ENCODE data around the gene NOSIP.

The NOSIP gene

DNA sequence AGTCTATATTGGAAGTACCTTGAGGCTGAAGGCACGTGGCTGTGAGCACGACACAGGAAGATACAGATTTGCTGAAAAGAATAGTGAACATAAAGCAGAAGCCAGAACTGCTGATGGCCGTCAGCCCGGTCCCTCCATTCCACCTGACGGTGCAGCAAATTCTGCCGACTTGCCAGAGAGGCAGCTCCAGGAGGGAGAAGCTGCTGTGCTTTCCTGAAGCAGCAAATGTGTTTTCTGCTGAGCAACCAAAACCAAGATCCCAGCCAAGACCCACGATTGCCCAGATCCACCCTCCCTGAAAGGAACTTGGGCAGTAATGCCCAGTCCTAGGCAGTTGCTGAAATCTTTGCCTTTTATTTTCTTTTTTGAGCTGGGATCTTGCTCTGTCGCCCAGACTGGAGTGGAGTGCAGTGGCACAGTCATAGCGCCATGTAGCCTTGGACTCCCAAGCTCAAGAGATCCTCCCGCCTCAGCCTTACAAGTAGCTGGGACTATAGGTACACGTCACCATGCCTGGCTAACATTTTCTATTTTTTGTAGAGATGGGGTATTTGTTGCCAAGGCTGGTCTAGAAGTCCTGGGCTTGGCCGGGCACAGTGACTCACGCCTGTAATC, 59.5 kb downstream of the NOSIP start:
- Histone ChIP-seq H3K27ac (ENCODE audit: low read depth, low read length) (peak overlapping the region; percentile 35), H3K4me3 (ENCODE audit: low read depth in 1 of 5, low read length in 5 of 5) (no peak overlapping the region), H3K27me3 (ENCODE audit: control insufficient read depth in 5 of 5, insufficient read depth in 4 of 5, low read length in 5 of 5) (no peaks in the 10 kb centered on the region), H3K9me3 (ENCODE audit: control insufficient read depth in 5 of 5, low read length in 5 of 5) (no peaks in the 10 kb centered on the region), H3K36me3 (ENCODE audit: control insufficient read depth in 5 of 5, insufficient read depth in 5 of 5, low read length in 5 of 5) (peaks cover 0 to 30% (median 27%) of the 10 kb centered on the region in 5 donors), H3K9ac (ENCODE audit: low read length in 5 of 5) (no peak overlapping the region), H3K4me1 (ENCODE audit: control insufficient read depth in 5 of 5, insufficient read depth in 5 of 5, low read length in 5 of 5) (peaks cover 6 to 31% (median 20%) of the 10 kb centered on the region in 5 donors)

DNA sequence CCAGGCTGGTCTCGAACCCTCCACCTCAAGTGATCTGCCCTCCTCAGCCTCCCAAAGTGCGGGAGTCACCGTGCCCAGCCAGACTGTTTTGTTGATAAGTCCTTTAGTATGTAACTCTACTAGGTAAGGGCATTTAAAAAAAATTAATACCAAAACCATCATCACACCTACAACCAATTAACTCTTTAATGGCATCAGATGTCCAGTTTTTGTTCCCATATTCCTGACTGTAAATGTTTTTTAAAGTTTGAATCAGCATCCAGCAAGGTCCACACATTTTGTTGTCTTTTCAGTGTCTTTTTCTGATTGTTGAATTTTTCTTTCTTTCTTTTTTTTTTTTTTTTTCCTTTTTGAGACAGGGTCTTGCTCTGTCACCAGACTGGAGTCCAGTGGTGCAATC, 62.3 kb downstream of the NOSIP start:
- Histone ChIP-seq H3K9me3 (ENCODE audit: control insufficient read depth in 5 of 5, low read length in 5 of 5) (no peaks in the 10 kb centered on the region), H3K36me3 (ENCODE audit: control insufficient read depth in 5 of 5, insufficient read depth in 5 of 5, low read length in 5 of 5) (peaks cover 0 to 17% (median 12%) of the 10 kb centered on the region in 5 donors), H3K4me3 (ENCODE audit: low read depth in 1 of 5, low read length in 5 of 5) (no peak overlapping the region), H3K9ac (ENCODE audit: low read length in 5 of 5) (no peak overlapping the region), H3K27ac (ENCODE audit: low read depth, low read length) (peak overlapping the region; percentile 50), H3K27me3 (ENCODE audit: control insufficient read depth in 5 of 5, insufficient read depth in 4 of 5, low read length in 5 of 5) (no peaks in the 10 kb centered on the region), H3K4me1 (ENCODE audit: control insufficient read depth in 5 of 5, insufficient read depth in 5 of 5, low read length in 5 of 5) (peaks cover 6 to 54% (median 46%) of the 10 kb centered on the region in 5 donors)

DNA sequence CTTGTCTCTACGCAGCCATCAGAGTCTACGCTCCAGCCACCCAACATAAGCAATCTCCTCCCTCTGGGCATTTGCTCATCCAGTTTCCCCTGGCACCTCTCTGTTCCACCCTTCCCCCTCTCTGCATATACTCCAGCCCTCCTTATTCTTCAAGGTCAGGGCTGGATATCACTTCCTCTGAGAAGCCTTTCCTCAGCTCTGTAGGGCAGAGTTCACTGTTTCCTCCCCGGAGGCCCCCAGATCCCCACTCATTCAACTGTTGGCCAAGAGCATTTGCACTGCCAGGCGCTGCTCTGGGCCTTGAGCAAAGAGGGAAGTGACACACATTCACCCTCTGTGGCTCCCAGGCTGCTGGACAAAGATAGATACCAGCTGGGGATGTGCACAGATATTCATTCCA, 64.6 kb downstream of the NOSIP start:
- peak overlapping the region in 4 of 5 donors; percentile 7 to 79 (median 48) for H3K4me3 ChIP-seq (ENCODE audit: low read depth in 1 of 5, low read length in 5 of 5)
- no peaks in the 10 kb centered on the region for H3K27me3 ChIP-seq (ENCODE audit: control insufficient read depth in 5 of 5, insufficient read depth in 4 of 5, low read length in 5 of 5)
- H3K36me3 ChIP-seq (ENCODE audit: control insufficient read depth in 5 of 5, insufficient read depth in 5 of 5, low read length in 5 of 5): peaks cover 0 to 8% (median 4%) of the 10 kb centered on the region in 5 donors
- peak overlapping the region in 2 of 5 donors; percentile 3 to 30 for H3K9ac ChIP-seq (ENCODE audit: low read length in 5 of 5)
- no peaks in the 10 kb centered on the region for H3K9me3 ChIP-seq (ENCODE audit: control insufficient read depth in 5 of 5, low read length in 5 of 5)
- peaks cover 5 to 70% (median 62%) of the 10 kb centered on the region in 5 donors for H3K4me1 ChIP-seq (ENCODE audit: control insufficient read depth in 5 of 5, insufficient read depth in 5 of 5, low read length in 5 of 5)
- peak overlapping the region; percentile 63 for H3K27ac ChIP-seq (ENCODE audit: low read depth, low read length)

DNA sequence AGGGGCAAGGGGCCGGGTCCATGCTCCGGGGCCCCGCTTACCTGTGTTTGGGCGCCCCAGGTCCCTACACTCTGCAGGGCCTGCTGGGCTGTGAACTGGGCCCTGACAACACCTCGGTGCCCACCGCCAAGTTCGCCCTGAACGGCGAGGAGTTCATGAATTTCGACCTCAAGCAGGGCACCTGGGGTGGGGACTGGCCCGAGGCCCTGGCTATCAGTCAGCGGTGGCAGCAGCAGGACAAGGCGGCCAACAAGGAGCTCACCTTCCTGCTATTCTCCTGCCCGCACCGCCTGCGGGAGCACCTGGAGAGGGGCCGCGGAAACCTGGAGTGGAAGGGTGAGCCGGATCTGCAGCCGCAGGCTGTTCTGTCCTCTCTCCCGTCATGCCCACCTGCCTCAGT, 66.2 kb downstream of the NOSIP start:
- Histone ChIP-seq H3K4me3 (ENCODE audit: low read depth in 1 of 5, low read length in 5 of 5) (peak overlapping the region in 4 of 5 donors; percentile 62 to 79 (median 70)), H3K9me3 (ENCODE audit: control insufficient read depth in 5 of 5, low read length in 5 of 5) (no peaks in the 10 kb centered on the region), H3K27me3 (ENCODE audit: control insufficient read depth in 5 of 5, insufficient read depth in 4 of 5, low read length in 5 of 5) (no peaks in the 10 kb centered on the region), H3K36me3 (ENCODE audit: control insufficient read depth in 5 of 5, insufficient read depth in 5 of 5, low read length in 5 of 5) (peaks cover 0 to 3% (median 0%) of the 10 kb centered on the region in 5 donors), H3K9ac (ENCODE audit: low read length in 5 of 5) (peak overlapping the region in 4 of 5 donors; percentile 16 to 75 (median 62)), H3K4me1 (ENCODE audit: control insufficient read depth in 5 of 5, insufficient read depth in 5 of 5, low read length in 5 of 5) (peaks cover 2 to 61% (median 58%) of the 10 kb centered on the region in 5 donors), H3K27ac (ENCODE audit: low read depth, low read length) (peak overlapping the region; percentile 90)

DNA sequence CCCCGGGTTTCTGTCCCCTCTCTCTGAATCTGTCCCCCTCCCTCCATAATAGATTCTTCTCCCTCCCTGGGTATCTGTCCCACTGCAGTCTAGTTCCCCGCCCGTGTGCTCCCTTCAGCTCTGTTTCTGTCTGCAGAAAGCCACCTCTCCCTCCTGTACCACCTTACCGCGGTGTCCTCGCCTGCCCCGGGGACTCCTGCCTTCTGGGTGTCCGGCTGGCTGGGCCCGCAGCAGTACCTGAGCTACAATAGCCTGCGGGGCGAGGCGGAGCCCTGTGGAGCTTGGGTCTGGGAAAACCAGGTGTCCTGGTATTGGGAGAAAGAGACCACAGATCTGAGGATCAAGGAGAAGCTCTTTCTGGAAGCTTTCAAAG, 66.6 kb downstream of the NOSIP start:
- Histone ChIP-seq H3K27me3 (ENCODE audit: control insufficient read depth in 5 of 5, insufficient read depth in 4 of 5, low read length in 5 of 5) (no peaks in the 10 kb centered on the region), H3K9me3 (ENCODE audit: control insufficient read depth in 5 of 5, low read length in 5 of 5) (no peaks in the 10 kb centered on the region), H3K4me1 (ENCODE audit: control insufficient read depth in 5 of 5, insufficient read depth in 5 of 5, low read length in 5 of 5) (peaks cover 2 to 63% (median 58%) of the 10 kb centered on the region in 5 donors), H3K36me3 (ENCODE audit: control insufficient read depth in 5 of 5, insufficient read depth in 5 of 5, low read length in 5 of 5) (peaks cover 0 to 3% (median 0%) of the 10 kb centered on the region in 5 donors), H3K27ac (ENCODE audit: low read depth, low read length) (peak overlapping the region; percentile 90), H3K4me3 (ENCODE audit: low read depth in 1 of 5, low read length in 5 of 5) (peak overlapping the region; percentile 53 to 79 (median 69)), H3K9ac (ENCODE audit: low read length in 5 of 5) (peak overlapping the region in 4 of 5 donors; percentile 16 to 82 (median 72))

DNA sequence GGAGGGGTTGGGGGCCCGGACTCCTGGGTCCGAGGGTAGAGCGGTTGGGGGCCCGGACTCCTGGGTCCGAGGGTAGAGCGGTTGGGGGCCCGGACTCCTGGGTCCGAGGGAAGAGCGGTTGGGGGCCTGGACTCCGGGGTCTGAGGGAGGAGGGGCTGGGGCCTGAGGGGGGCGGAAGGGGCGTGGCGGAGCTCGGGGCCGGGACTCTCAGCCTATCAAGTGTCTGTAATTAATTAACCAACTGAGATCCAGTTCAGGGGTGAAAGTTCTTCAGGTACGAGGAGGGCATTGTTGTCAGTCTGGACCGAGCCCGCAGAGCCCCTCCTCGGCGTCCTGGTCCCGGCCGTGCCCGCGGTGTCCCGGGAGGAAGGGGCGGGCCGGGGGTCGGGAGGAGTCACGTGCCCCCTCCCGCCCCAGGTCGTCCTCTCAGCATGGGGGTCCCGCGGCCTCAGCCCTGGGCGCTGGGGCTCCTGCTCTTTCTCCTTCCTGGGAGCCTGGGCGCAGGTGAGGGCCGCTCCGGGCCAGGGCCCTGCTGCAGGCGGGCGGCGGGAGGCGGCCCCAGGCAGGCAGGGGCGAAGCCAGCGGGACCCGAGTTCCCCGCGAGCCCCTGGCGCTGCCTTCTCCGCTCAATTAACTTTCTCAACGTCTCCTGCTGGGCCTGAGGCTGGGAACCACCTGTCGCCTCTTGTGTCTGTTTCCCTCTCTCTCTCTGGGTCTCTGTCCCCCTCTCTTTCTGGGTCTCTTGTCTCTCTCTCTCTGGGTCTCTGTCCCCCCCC, 67.2 kb downstream of the NOSIP start:
- Histone ChIP-seq H3K27me3 (ENCODE audit: control insufficient read depth in 5 of 5, insufficient read depth in 4 of 5, low read length in 5 of 5) (no peaks in the 10 kb centered on the region), H3K36me3 (ENCODE audit: control insufficient read depth in 5 of 5, insufficient read depth in 5 of 5, low read length in 5 of 5) (peaks cover 0 to 3% (median 0%) of the 10 kb centered on the region in 5 donors), H3K4me1 (ENCODE audit: control insufficient read depth in 5 of 5, insufficient read depth in 5 of 5, low read length in 5 of 5) (peaks cover 2 to 63% (median 58%) of the 10 kb centered on the region in 5 donors), H3K27ac (ENCODE audit: low read depth, low read length) (peak overlapping the region; percentile 90), H3K4me3 (ENCODE audit: low read depth in 1 of 5, low read length in 5 of 5) (peak overlapping the region; percentile 53 to 79 (median 69)), H3K9me3 (ENCODE audit: control insufficient read depth in 5 of 5, low read length in 5 of 5) (no peaks in the 10 kb centered on the region), H3K9ac (ENCODE audit: low read length in 5 of 5) (peak overlapping the region in 4 of 5 donors; percentile 69 to 82 (median 76))

DNA sequence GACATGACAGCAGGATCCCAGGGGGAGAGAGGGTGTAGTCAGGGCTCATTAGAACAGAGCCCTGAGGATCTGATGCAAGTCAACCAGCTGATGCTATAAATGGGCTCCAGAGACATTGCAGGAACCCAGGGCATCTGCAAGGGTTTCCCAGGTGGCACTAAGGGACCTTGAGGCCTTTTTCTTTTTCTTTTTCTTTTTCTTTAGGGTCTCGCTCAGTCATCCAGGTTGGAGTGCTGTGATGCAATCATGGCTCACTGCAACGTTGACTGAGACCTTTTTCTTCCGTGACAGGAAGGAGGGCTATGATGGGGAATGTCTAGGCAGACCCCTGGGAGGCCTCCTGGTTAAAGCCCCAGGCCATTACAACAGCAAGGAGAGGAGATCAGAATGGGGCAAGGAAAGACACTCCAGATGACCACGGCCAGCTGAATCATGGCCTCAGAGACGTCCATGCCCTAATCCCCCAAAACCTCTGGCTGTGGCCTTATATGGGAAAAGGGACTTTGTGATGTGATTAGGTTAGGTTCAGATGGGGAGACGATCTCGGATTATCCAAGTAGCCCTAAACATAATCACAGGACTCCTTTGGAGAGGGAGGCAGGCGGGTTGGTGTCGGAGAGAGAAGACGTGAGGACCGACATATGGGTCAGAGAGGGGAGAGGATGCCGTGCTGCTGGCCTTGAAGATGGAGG, 72.4 kb downstream of the NOSIP start:
- Histone ChIP-seq H3K4me3 (ENCODE audit: low read depth in 1 of 5, low read length in 5 of 5) (no peak overlapping the region), H3K27ac (ENCODE audit: low read depth, low read length) (no peak overlapping the region), H3K36me3 (ENCODE audit: control insufficient read depth in 5 of 5, insufficient read depth in 5 of 5, low read length in 5 of 5) (no peaks in the 10 kb centered on the region), H3K4me1 (ENCODE audit: control insufficient read depth in 5 of 5, insufficient read depth in 5 of 5, low read length in 5 of 5) (peaks cover 0 to 36% (median 26%) of the 10 kb centered on the region in 5 donors), H3K9me3 (ENCODE audit: control insufficient read depth in 5 of 5, low read length in 5 of 5) (no peaks in the 10 kb centered on the region), H3K9ac (ENCODE audit: low read length in 5 of 5) (no peak overlapping the region), H3K27me3 (ENCODE audit: control insufficient read depth in 5 of 5, insufficient read depth in 4 of 5, low read length in 5 of 5) (no peaks in the 10 kb centered on the region)

DNA sequence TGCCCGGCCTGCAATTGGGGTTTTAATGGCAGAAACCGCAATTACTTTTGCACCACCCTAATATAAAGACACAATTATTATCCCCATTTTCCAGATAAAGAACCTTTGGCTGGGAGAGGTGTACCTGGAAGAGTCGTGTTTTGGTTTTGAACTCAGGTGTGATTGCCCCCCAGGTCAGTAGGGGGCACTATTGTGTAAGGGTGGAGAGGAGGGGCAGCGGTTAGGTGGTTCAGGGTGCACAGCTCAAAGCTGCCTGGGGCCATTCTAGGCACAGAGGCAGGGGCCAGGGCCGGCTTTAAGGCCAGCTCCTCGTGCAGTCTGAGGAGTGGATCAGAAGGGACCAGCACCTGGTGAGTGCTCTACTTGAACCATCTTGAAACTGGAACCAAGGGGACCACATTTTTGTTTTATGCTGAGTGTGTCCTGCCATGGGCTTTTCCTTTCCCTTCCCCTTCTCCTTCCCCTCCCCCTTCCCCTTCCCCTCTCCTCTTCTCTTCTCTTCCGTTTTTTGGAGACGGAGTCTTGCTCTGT, 73.7 kb downstream of the NOSIP start:
- Histone ChIP-seq H3K4me3 (ENCODE audit: low read depth in 1 of 5, low read length in 5 of 5) (no peak overlapping the region), H3K9me3 (ENCODE audit: control insufficient read depth in 5 of 5, low read length in 5 of 5) (no peaks in the 10 kb centered on the region), H3K27ac (ENCODE audit: low read depth, low read length) (no peak overlapping the region), H3K4me1 (ENCODE audit: control insufficient read depth in 5 of 5, insufficient read depth in 5 of 5, low read length in 5 of 5) (peaks cover 0 to 29% (median 21%) of the 10 kb centered on the region in 5 donors), H3K27me3 (ENCODE audit: control insufficient read depth in 5 of 5, insufficient read depth in 4 of 5, low read length in 5 of 5) (no peaks in the 10 kb centered on the region), H3K9ac (ENCODE audit: low read length in 5 of 5) (no peak overlapping the region), H3K36me3 (ENCODE audit: control insufficient read depth in 5 of 5, insufficient read depth in 5 of 5, low read length in 5 of 5) (no peaks in the 10 kb centered on the region)

All from subcutaneous abdominal adipose tissue (tissue), 5 donors.